HUES64 (cell line): ENCODE data around the gene METTL3.

ENCODE experiments used
- H3K27ac ChIP-seq: 2 replicates; pipeline ENCODE4 v1.7.0; 2013; ENCODE audit warnings: low read depth, low read length, inconsistent platforms
- H3K27me3 ChIP-seq: 2 replicates; pipeline ENCODE4 v1.6.1; 2013; ENCODE audit warnings: mild to moderate bottlenecking, low read length; ENCODE audit not compliant: insufficient read depth
- H3K36me3 ChIP-seq: 2 replicates; pipeline ENCODE4 v1.6.1; 2013; ENCODE audit warnings: mild to moderate bottlenecking, low read length; ENCODE audit not compliant: insufficient read depth
- H3K4me1 ChIP-seq: 2 replicates; pipeline ENCODE4 v1.6.1; 2013; ENCODE audit warnings: mild to moderate bottlenecking, low read length, moderate library complexity; ENCODE audit not compliant: insufficient read depth
- H3K4me3 ChIP-seq: 2 replicates; pipeline ENCODE4 v1.5.1; 2013; ENCODE audit warnings: mild to moderate bottlenecking, low read length, moderate library complexity
- H3K9ac ChIP-seq: 2 replicates; pipeline ENCODE4 v1.6.1; 2013; ENCODE audit warnings: mild to moderate bottlenecking, low read depth, low read length
- H3K9me3 ChIP-seq: 2 replicates; pipeline ENCODE4 v1.6.1; 2013; ENCODE audit warnings: low read depth, low read length; ENCODE audit not compliant: insufficient read depth
- WGBS: fragments of 150-250, 120-280 bp; methylation state at CpG from one replicate; pipeline ENCODE4 v1.1.7; 2013; ENCODE audit warnings: missing lambda C conversion rate; 5-methylcytosine and 5-hydroxymethylcytosine counted together

Gene METTL3

GRCh38 chr14:21525962-21526671 is 15.0 kb upstream of the METTL3 start, which contains the start of gene SALL2:
SALL2 (minus strand) TSS chr14:21526346; CDS start chr14:21526127, 219 bp downstream.
- Histone ChIP-seq H3K9ac (peak within 1 kb of the TSS; percentile 88), H3K9me3 (no peaks in the 10 kb centered on the region), H3K27ac (peak within 1 kb of the TSS; percentile 98), H3K27me3 (no peaks in the 10 kb centered on the region), H3K4me3 (peak within 1 kb of the TSS; percentile 73), H3K36me3 (peaks cover 61% of the 10 kb centered on the region), H3K4me1 (peaks cover 61% of the 10 kb centered on the region)
- WGBS, result under 1% methylated on average over 43 of the region's 43 CpGs

GRCh38 chr14:21525571-21525961 is 14.4 kb upstream of the METTL3 start:
- no peaks in the 10 kb centered on the region for H3K9me3 ChIP-seq
- no peaks in the 10 kb centered on the region for H3K27me3 ChIP-seq
- peak overlapping the region; percentile 97 for H3K27ac ChIP-seq
- H3K4me3 ChIP-seq, result peak overlapping the region; percentile 73
- peaks cover 56% of the 10 kb centered on the region for H3K4me1 ChIP-seq
- H3K9ac ChIP-seq, result peak overlapping the region; percentile 78
- WGBS, result 10% methylated on average over 10 of the region's 12 CpGs
- H3K36me3 ChIP-seq, result peaks cover 62% of the 10 kb centered on the region

- no peaks in the 10 kb centered on the region for H3K27me3 ChIP-seq
- H3K36me3 ChIP-seq, result peaks cover 64% of the 10 kb centered on the region
- peaks cover 54% of the 10 kb centered on the region for H3K4me1 ChIP-seq
- H3K4me3 ChIP-seq, result peak overlapping the region; percentile 73
- no peaks in the 10 kb centered on the region for H3K9me3 ChIP-seq
- WGBS, result 71% methylated on average over 18 of the region's 18 CpGs
- H3K9ac ChIP-seq, result peak overlapping the region; percentile 59
- peak overlapping the region; percentile 97; the same call in 1 of the 2 replicates for H3K27ac ChIP-seq
Measured at GRCh38 chr14:21524575-21525490, 13.7 kb upstream of the METTL3 start.

DNA sequence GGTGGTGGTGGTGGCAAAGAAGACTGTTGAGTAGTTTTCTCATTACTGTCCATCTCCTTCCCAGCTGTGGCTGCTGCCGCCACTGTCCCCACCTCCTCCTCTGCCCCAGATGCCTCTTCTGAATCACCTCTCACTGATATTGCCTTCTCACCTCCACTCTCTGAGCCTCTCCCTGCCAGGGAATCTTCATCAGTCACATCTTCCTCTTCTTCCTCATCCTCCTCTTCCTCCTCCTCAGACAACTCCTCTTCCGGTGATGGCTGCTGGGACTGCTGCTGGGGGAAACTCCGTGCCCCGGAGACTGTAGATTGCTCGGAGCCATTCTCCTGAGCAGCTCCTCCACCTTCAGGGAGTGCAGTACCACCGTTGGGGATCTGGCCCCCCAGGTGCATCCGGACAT is 12.1 kb upstream of the METTL3 start:
- H3K4me3 ChIP-seq, result no peak overlapping the region
- peaks cover 58% of the 10 kb centered on the region for H3K36me3 ChIP-seq

GRCh38 chr14:21521501-21521900 is 10.4 kb upstream of the METTL3 start:
- peaks cover 34% of the 10 kb centered on the region for H3K4me1 ChIP-seq
- no peak overlapping the region for H3K9ac ChIP-seq
- 93% methylated on average over 2 of the region's 2 CpGs for WGBS
- no peaks in the 10 kb centered on the region for H3K27me3 ChIP-seq
- no peak overlapping the region for H3K27ac ChIP-seq
- H3K36me3 ChIP-seq, result peaks cover 56% of the 10 kb centered on the region
- no peak overlapping the region for H3K4me3 ChIP-seq
- no peaks in the 10 kb centered on the region for H3K9me3 ChIP-seq

More for the DNA sequence above, 12.1 kb upstream of the METTL3 start:
- peaks cover 45% of the 10 kb centered on the region for H3K4me1 ChIP-seq
- H3K27me3 ChIP-seq, result no peaks in the 10 kb centered on the region
- no peak overlapping the region for H3K27ac ChIP-seq
- no peaks in the 10 kb centered on the region for H3K9me3 ChIP-seq
- H3K9ac ChIP-seq, result no peak overlapping the region
- 76% methylated on average over 7 of the region's 7 CpGs for WGBS

DNA sequence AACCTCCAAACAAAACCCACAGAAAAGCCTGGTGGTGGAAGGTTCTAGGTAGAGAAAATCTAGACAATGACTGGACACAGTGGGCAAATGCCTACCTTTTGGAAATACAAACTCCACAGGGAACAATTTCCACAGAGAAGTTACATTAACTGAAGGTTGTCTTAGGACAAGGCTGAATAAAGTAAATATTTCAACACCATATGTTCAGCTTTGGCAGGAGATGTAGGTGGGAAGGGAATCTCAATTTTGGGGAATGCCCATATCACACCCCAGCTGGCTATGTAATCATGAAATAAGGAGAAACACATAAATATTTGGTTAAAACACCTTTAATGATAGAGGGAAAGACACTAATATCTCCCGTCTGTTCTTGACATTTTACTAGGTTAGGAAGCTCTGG is 9.6 kb upstream of the METTL3 start:
- H3K9ac ChIP-seq, result no peak overlapping the region
- H3K27ac ChIP-seq, result peak overlapping the region; percentile 42; the same call in 1 of the 2 replicates
- H3K4me3 ChIP-seq, result no peak overlapping the region
- H3K36me3 ChIP-seq, result peaks cover 56% of the 10 kb centered on the region
- WGBS, result 100% methylated on average over 1 of the region's 1 CpG
- no peaks in the 10 kb centered on the region for H3K27me3 ChIP-seq
- H3K4me1 ChIP-seq, result peaks cover 34% of the 10 kb centered on the region
- no peaks in the 10 kb centered on the region for H3K9me3 ChIP-seq

DNA sequence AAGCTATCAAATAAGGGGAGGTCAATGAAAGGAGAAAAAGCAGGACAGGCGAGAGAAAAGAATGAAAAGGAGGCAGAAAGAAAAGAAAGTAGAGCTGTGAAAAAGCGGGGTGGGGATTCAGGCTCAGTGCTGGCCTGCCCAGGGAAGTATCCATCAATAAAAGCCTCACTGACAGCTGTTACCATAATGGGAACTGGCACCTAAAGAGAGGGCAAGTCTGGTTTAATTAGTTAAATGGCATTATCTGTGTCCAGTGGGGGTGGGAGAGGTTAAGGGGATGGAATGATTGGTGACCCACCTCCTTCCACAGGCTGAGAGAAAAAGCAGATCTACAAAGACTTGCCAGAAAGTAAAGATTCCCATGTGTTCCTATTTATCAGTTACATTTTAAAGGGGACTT is 7.6 kb upstream of the METTL3 start:
- 83% methylated on average over 2 of the region's 2 CpGs for WGBS
- Histone ChIP-seq H3K4me1 (peaks cover 30% of the 10 kb centered on the region), H3K27me3 (no peaks in the 10 kb centered on the region), H3K4me3 (no peak overlapping the region), H3K36me3 (peaks cover 38% of the 10 kb centered on the region), H3K9ac (no peak overlapping the region), H3K9me3 (no peaks in the 10 kb centered on the region), H3K27ac (no peak overlapping the region)

DNA sequence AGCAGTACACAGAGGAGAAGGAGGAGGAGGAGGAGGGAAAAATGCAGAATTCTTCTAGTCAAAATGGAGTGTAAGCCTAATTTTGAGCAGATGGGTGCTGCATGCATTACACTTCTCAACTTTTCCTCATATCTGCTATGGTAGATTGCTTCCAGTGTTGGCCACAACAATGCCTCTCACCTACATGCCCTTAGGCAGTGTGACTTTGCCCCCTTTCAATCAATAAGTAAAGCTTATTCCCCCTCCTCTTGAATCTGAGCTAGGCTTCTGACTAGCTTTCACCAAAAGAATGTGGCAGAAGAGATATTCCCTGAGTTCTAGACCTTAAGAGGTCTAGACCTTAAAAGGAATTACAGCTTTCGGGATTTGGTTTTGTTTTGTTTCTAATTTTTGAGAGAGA is 3.2 kb upstream of the METTL3 start:
- Histone ChIP-seq H3K27ac (no peak overlapping the region), H3K4me1 (peaks cover 22% of the 10 kb centered on the region), H3K4me3 (no peak overlapping the region), H3K27me3 (no peaks in the 10 kb centered on the region), H3K9ac (no peak overlapping the region), H3K36me3 (peaks cover 4% of the 10 kb centered on the region), H3K9me3 (no peaks in the 10 kb centered on the region)
- WGBS, result 98% methylated on average over 1 of the region's 1 CpG

DNA sequence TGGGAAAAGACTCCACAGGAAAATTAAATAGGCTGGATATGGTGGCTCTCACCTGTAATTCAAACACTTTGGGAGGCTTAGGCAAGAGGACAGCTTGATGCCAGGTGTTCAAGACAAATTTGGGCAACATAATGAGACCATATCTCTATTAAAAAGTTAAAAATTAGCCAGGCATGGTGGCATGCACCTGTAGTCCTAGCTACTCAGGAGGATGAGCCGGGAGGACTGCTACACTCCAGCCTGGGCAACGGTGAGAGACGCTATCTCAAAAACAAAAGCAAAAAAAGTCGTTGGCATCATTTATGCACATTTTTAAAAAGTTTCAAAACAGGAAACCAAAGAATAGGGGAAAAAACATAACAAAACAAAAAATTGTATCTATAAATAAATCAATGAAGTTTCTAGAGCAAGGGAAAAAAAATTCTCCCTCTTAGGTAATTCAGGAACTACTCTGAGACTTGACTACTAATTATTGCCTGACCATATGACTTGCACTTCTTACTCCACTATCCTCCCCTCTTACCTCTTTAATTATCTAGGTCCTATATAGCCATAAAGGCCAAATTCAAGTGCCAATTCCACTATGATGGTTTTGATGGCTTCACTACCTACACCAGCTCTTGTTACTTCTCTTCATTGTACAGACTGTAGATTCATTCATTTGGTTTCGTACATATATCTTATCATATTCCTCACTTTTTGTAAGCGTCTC is 1.6 kb downstream of the METTL3 start:
- Histone ChIP-seq H3K27ac (no peak overlapping the region), H3K9ac (peak overlapping the region; percentile 87; the same call in 1 of the 2 replicates), H3K36me3 (peaks cover 40% of the 10 kb centered on the region), H3K4me3 (peak overlapping the region; percentile 85), H3K4me1 (peaks cover 23% of the 10 kb centered on the region; the same call in 1 of the 2 replicates), H3K9me3 (no peaks in the 10 kb centered on the region), H3K27me3 (no peaks in the 10 kb centered on the region)
- 91% methylated on average over 6 of the region's 6 CpGs for WGBS

DNA sequence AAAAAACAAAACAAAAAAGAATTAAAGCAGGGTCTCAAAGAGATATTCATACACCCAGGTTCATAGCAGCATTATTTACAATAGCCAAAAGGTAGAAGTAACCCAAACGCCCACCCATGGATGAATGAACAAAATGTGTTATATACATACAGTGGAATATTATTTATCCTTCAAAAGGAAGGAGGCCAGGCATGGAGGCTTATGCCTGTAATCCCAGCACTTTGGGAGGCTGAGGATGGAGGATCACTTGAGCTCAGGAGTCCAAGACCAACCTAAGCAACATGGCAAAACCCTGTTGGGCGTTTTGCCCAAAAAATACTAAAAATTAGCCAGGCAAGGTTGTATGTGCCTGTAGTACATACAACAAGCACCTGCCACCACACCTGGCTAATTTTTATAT is 4.6 kb downstream of the METTL3 start:
- H3K4me1 ChIP-seq, result peaks cover 15% of the 10 kb centered on the region; the same call in 1 of the 2 replicates
- H3K27me3 ChIP-seq, result no peaks in the 10 kb centered on the region
- no peak overlapping the region for H3K9ac ChIP-seq
- 89% methylated on average over 1 of the region's 2 CpGs for WGBS
- H3K4me3 ChIP-seq, result no peak overlapping the region
- no peaks in the 10 kb centered on the region for H3K9me3 ChIP-seq
- H3K27ac ChIP-seq, result no peak overlapping the region
- H3K36me3 ChIP-seq, result peaks cover 69% of the 10 kb centered on the region
